Neural progenitor cell (in vitro differentiated cells): ENCODE measurements around the gene PPL. TPM values are rescaled to one million over a fixed set of nuclear protein-coding genes. Genes with fewer than 3 reads are reported as not detected.

ENCODE experiments used
- DNase-seq: peaks from one replicate; pipeline ENCODE4 v3.0.0-alpha.2; 2016; ENCODE audit warnings: low spot score
- H2AFZ ChIP-seq: fragments of 200-600 bp; sonication (generic); replicated peaks from 2 replicates; pipeline ENCODE4 v1.6.1; 2016; ENCODE audit warnings: antibody characterized with exemption
- H3F3A ChIP-seq: fragments of 200-600 bp; sonication (generic); 2 replicates; pipeline ENCODE4 v1.6.1; 2016; ENCODE audit warnings: antibody characterized with exemption, low read depth
- H3K27ac ChIP-seq: fragments of 200-600 bp; sonication (generic); 2 replicates; pipeline ENCODE4 v1.5.1; 2016; ENCODE audit warnings: mild to moderate bottlenecking
- H3K27me3 ChIP-seq: fragments of 200-600 bp; sonication (generic); 2 replicates; pipeline ENCODE4 v1.6.1; 2016; ENCODE audit warnings: mild to moderate bottlenecking, moderate library complexity
- H3K36me3 ChIP-seq: fragments of 200-600 bp; sonication (generic); 2 replicates; pipeline ENCODE4 v1.5.1; 2016
- H3K4me1 ChIP-seq: fragments of 200-600 bp; sonication (generic); 2 replicates; pipeline ENCODE4 v1.6.1; 2016; ENCODE audit warnings: mixed run types
- H3K4me2 ChIP-seq: fragments of 200-600 bp; sonication (generic); 2 replicates; pipeline ENCODE4 v1.6.1; 2016
- H3K4me3 ChIP-seq: fragments of 200-600 bp; sonication (generic); 2 replicates; pipeline ENCODE4 v1.5.1; 2016
- H3K79me2 ChIP-seq: fragments of 200-600 bp; sonication (generic); 2 replicates; pipeline ENCODE4 v1.6.1; 2016; ENCODE audit warnings: low read depth
- H3K9ac ChIP-seq: fragments of 200-600 bp; sonication (generic); 2 replicates; pipeline ENCODE4 v1.6.1; 2016
- H3K9me3 ChIP-seq: fragments of 200-600 bp; sonication (generic); 2 replicates; pipeline ENCODE4 v1.5.1; 2016; ENCODE audit warnings: low read depth
- H4K20me1 ChIP-seq: fragments of 200-600 bp; sonication (generic); 2 replicates; pipeline ENCODE4 v1.6.1; 2016; ENCODE audit warnings: low read depth
- H3K27ac Mint-ChIP-seq: 3 replicates; pipeline ENCODE4 v1.8.0; 2021; ENCODE audit warnings: mixed read lengths
- H3K27me3 Mint-ChIP-seq: 2 replicates; pipeline ENCODE4 v1.8.0; 2022; ENCODE audit warnings: low read depth, mild to moderate bottlenecking, inconsistent platforms, moderate library complexity, mixed read lengths; ENCODE audit not compliant: insufficient read depth
- H3K36me3 Mint-ChIP-seq: 3 replicates; pipeline ENCODE4 v1.8.0; 2021; ENCODE audit warnings: mixed read lengths
- H3K4me1 Mint-ChIP-seq: 3 replicates; pipeline ENCODE4 v1.8.0; 2021; ENCODE audit warnings: mixed read lengths
- H3K4me3 Mint-ChIP-seq: 3 replicates; pipeline ENCODE4 v1.8.0; 2021; ENCODE audit warnings: mild to moderate bottlenecking, moderate library complexity, mixed read lengths
- H3K9me3 Mint-ChIP-seq: 3 replicates; pipeline ENCODE4 v1.8.0; 2020; ENCODE audit warnings: mixed read lengths
- CTCF ChIP-seq: fragments of 200-600 bp; sonication (generic); IDR thresholded peaks from 2 replicates; pipeline ENCODE4 v1.5.1; 2017; ENCODE audit warnings: antibody characterized with exemption, mild to moderate bottlenecking
- EZH2 ChIP-seq: fragments of 200-600 bp; sonication (generic); IDR thresholded peaks from 2 replicates; pipeline ENCODE4 v1.6.1; 2017; ENCODE audit warnings: antibody characterized with exemption, mild to moderate bottlenecking, moderate library complexity
- EZH2phosphoT487 ChIP-seq: fragments of 200-600 bp; sonication (generic); IDR thresholded peaks from 2 replicates; pipeline ENCODE4 v1.6.1; 2017; ENCODE audit warnings: antibody characterized with exemption
- total RNA-seq: library from RNA; depleted of rRNA; stranded (reverse); fragments of >200 nt; gene quantifications from 2 replicates; pipeline ENCODE4 v1.2.3, GENCODE V29; 2015; ENCODE audit warnings: low replicate concordance

The PPL gene
- total RNA-seq, 1 donor from 2014 or later: 1.0 TPM

GRCh38 chr16:4981473-4981872 lies 44.5 kb upstream of the PPL start:
- H3F3A ChIP-seq: no peaks in the 10 kb centered on the region
- no peaks in the 10 kb centered on the region for H4K20me1 ChIP-seq
- Mint-ChIP-seq H3K4me3 (no peak overlapping the region), H3K9me3 (peaks cover 3% of the 10 kb centered on the region), H3K27me3 (peaks cover 12% of the 10 kb centered on the region), H3K4me1 (peaks cover 2% of the 10 kb centered on the region), H3K27ac (no peak overlapping the region), H3K36me3 (no peaks in the 10 kb centered on the region)
- no peaks in the 10 kb centered on the region for H3K9me3 ChIP-seq
- H3K79me2 ChIP-seq: no peaks in the 10 kb centered on the region
- H3K36me3 ChIP-seq: no peaks in the 10 kb centered on the region
- DNase-seq: no peak
- no peak overlapping the region for H3K9ac ChIP-seq
- H3K4me1 ChIP-seq: no peaks in the 10 kb centered on the region
- no peak overlapping the region for H3K4me3 ChIP-seq
- no peak overlapping the region for H3K27ac ChIP-seq
- no peak overlapping the region for H3K4me2 ChIP-seq
- H2AFZ ChIP-seq: no peak overlapping the region
- no peak for TF ChIP-seq EZH2
- TF ChIP-seq CTCF: no peak
- TF ChIP-seq EZH2phosphoT487: no peak
- peaks cover 25% of the 10 kb centered on the region for H3K27me3 ChIP-seq

GRCh38 chr16:4980691-4981090 lies 43.7 kb upstream of the PPL start:
- Mint-ChIP-seq H3K27me3 (peaks cover 5% of the 10 kb centered on the region), H3K36me3 (no peaks in the 10 kb centered on the region), H3K4me3 (no peak overlapping the region), H3K27ac (no peak overlapping the region), H3K4me1 (peaks cover 2% of the 10 kb centered on the region), H3K9me3 (peaks cover 3% of the 10 kb centered on the region)
- H3K36me3 ChIP-seq: no peaks in the 10 kb centered on the region
- H3F3A ChIP-seq: no peaks in the 10 kb centered on the region
- TF ChIP-seq EZH2phosphoT487 (no peak), EZH2 (no peak), CTCF (no peak)
- no peak overlapping the region for H3K9ac ChIP-seq
- no peak overlapping the region for H3K4me3 ChIP-seq
- H3K79me2 ChIP-seq: no peaks in the 10 kb centered on the region
- H4K20me1 ChIP-seq: no peaks in the 10 kb centered on the region
- H2AFZ ChIP-seq: peak overlapping the region; percentile 15
- H3K4me2 ChIP-seq: no peak overlapping the region
- DNase-seq: no peak
- H3K27me3 ChIP-seq: peaks cover 17% of the 10 kb centered on the region
- H3K4me1 ChIP-seq: no peaks in the 10 kb centered on the region
- no peak overlapping the region for H3K27ac ChIP-seq
- H3K9me3 ChIP-seq: no peaks in the 10 kb centered on the region

- no peak overlapping the region for H3K27ac ChIP-seq
- peak overlapping the region; percentile 15 for H2AFZ ChIP-seq
- H3K9me3 ChIP-seq: no peaks in the 10 kb centered on the region
- H3K4me1 ChIP-seq: no peaks in the 10 kb centered on the region
- H3K79me2 ChIP-seq: no peaks in the 10 kb centered on the region
- no peak overlapping the region for H3K27ac Mint-ChIP-seq
- no peak for DNase-seq
- TF ChIP-seq CTCF: no peak
- TF ChIP-seq EZH2: no peak
- TF ChIP-seq EZH2phosphoT487: no peak
- peaks cover 6% of the 10 kb centered on the region for H3K27me3 Mint-ChIP-seq
- H3K36me3 Mint-ChIP-seq: no peaks in the 10 kb centered on the region
- no peak overlapping the region for H3K9ac ChIP-seq
- peaks cover 10% of the 10 kb centered on the region for H3K27me3 ChIP-seq
- no peak overlapping the region for H3K4me3 Mint-ChIP-seq
- no peak overlapping the region for H3K4me3 ChIP-seq
- H4K20me1 ChIP-seq: no peaks in the 10 kb centered on the region
- peaks cover 2% of the 10 kb centered on the region for H3K4me1 Mint-ChIP-seq
- no peak overlapping the region for H3K4me2 ChIP-seq
- peaks cover 3% of the 10 kb centered on the region for H3K9me3 Mint-ChIP-seq
- no peaks in the 10 kb centered on the region for H3F3A ChIP-seq
- no peaks in the 10 kb centered on the region for H3K36me3 ChIP-seq
Observed at GRCh38 chr16:4979736-4980660, 43.0 kb upstream of the PPL start.
